GM13976 (cell line): ENCODE measurements around the gene LRRC41.

Source experiments
- DNase-seq: peaks from one replicate; pipeline ENCODE4 v3.0.0; 2012; ENCODE audit warnings: low spot score
- in situ Hi-C: fragments of 300-500 bp; cut with MboI; formaldehyde crosslinking; loops from one replicate; pipeline ENCODE4 v1.12.0; 2022; ENCODE audit warnings: low sequenced_read_pairs, mixed read lengths, inconsistent platforms; ENCODE audit not compliant: unreplicated experiment
- TF ChIP-seq, protein P1 (sequence below): IDR thresholded peaks from 2 replicates; pipeline ENCODE4 v1.5.1; 2012; ENCODE audit warnings: borderline replicate concordance, mild to moderate bottlenecking; ENCODE audit not compliant: insufficient read depth; ENCODE audit errors: extremely low read depth, missing control alignments, control extremely low read depth

Gene LRRC41

GRCh38 chr1:46284058-46284457, 19.4 kb downstream of the LRRC41 start:
- no peak for DNase-seq
- in situ Hi-C loops = no loop called here
- TF ChIP-seq, protein P1, sequence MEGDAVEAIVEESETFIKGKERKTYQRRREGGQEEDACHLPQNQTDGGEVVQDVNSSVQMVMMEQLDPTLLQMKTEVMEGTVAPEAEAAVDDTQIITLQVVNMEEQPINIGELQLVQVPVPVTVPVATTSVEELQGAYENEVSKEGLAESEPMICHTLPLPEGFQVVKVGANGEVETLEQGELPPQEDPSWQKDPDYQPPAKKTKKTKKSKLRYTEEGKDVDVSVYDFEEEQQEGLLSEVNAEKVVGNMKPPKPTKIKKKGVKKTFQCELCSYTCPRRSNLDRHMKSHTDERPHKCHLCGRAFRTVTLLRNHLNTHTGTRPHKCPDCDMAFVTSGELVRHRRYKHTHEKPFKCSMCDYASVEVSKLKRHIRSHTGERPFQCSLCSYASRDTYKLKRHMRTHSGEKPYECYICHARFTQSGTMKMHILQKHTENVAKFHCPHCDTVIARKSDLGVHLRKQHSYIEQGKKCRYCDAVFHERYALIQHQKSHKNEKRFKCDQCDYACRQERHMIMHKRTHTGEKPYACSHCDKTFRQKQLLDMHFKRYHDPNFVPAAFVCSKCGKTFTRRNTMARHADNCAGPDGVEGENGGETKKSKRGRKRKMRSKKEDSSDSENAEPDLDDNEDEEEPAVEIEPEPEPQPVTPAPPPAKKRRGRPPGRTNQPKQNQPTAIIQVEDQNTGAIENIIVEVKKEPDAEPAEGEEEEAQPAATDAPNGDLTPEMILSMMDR = no peak

- TF ChIP-seq, protein P1 = no peak
- in situ Hi-C loops = no loop called here
- no peak for DNase-seq
These were observed 22.4 kb downstream of the LRRC41 start for GRCh38 chr1:46281021-46281420.

DNA sequence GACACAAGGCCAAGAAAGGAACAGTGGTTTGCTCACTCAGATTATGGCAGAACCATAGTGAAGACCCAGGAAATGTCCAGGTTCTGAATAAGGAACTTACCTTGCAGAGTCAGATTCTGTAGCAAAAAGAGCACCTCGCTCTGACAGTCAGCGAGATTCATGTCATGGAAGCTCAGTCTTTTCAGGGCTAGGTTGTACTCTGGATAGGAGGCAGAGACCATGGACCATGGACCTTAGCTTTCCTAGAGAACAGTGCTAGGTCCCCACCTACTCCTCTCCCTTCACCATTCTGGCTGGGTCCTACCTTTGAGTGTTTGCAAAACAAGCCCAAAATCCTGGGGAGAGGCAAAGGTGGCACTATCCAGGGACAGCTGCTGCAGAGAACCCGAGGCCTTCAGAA, 23.3 kb downstream of the LRRC41 start:
- DNase-seq = no peak
- TF ChIP-seq, protein P1 = no peak
- in situ Hi-C loops = no loop called here

DNA sequence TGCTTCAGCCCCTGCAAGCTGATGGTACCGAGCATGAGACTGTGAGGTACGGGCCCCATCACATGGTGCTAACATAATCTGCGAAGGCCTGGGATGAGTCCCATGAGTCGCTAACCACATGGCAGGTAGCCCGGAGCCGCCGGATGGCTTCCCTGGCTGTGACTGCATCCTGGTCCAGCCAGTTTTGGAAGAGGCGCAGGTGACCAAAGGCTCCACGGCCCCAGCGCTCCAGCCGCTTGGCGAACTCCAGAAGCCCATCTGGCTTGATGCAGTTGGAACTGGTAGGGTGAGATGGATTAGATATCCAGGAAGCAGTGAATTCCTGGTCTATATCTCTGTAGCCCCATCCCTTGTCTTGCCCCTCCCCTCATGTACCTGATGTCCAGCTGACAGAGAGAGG, 24.6 kb downstream of the LRRC41 start:
- TF ChIP-seq, protein P1 = no peak
- no peak for DNase-seq
- in situ Hi-C loops = no loop called here

DNA sequence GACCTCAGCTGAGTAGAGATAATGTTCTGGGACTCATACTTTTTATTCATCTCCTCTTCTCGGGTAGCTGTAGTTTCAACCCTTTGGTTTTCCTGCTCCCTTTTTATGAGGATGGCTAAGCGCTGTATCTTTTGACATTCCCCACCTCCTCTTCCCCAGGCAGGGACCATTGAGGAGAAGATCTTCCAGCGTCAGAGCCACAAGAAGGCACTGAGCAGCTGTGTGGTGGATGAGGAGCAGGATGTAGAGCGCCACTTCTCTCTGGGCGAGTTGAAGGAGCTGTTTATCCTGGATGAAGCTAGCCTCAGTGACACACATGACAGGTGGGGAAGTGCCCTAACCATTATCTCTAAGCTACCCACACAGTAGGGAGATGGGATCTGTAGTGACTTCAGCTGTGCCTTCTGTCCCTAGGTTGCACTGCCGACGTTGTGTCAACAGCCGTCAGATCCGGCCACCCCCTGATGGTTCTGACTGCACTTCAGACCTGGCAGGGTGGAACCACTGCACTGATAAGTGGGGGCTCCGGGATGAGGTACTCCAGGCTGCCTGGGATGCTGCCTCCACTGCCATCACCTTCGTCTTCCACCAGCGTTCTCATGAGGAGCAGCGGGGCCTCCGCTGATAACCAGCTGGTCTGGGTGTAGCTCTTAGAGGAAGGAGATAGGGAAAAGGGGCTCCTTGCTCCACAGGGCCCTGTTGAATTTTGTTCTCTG, 25.6 kb downstream of the LRRC41 start:
- TF ChIP-seq, protein P1 = no peak
- in situ Hi-C loops = no loop called here
- DNase-seq = no peak

DNA sequence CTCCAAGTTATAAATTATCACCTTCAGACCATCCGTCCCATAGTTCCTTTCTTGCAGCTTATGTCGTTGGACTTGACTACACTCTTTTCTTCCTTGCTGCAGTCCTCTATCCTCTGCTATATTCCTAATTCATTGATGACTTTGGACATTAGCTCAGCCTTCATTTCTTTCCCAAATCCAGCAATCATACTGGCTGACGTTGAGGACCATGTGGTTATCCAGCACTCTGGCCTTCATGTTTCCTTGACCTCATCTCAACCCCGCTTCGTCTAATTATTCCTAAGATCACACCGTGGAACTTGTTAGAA, 28.4 kb downstream of the LRRC41 start:
- no peak for DNase-seq
- TF ChIP-seq, protein P1 = no peak
- in situ Hi-C loops = no loop called here
